Inflammatory macrophage treated with lipopolysaccharide for 4 hours (primary cell): ENCODE measurements around the gene EIF4G3.
"Not testable (repeated sequence)": the region's sequence is repeated elsewhere in the genome, so short reads cannot be mapped to it uniquely, and the experiment has no call there.

Experiments used
- DNase-seq: peaks from one replicate; pipeline ENCODE4 v3.0.0-alpha.2; 2020

EIF4G3 gene

DNA sequence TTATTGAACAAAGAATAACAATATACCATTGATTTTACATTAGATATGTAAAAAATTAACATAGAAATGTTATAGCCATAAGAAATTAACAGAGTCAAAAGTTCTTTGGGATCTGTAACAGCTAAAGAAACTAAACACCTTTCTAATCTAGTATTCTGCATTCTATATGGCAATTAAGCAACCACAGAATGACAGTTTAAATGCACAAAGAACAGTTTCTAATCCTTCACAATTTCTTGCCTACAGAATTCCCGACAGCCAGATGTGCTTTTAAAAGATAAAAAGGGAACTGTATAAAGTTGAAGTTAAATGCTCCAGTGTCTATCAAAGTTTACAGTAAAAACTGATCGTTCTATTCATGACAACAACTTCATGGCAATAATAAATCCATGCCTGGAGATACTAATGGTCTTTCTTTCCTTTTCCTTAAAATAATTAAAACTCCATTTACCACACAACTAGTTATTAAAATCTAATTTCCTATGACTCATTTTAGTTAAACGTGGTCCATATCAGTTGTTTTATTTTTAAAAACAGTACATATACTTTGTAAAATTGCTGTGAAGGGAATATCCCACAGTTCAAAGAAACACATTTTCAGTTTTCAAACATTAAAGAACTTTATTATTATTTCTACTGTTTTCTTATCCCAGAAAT is 110.2 kb downstream of the EIF4G3 start:
- no peak for DNase-seq

DNA sequence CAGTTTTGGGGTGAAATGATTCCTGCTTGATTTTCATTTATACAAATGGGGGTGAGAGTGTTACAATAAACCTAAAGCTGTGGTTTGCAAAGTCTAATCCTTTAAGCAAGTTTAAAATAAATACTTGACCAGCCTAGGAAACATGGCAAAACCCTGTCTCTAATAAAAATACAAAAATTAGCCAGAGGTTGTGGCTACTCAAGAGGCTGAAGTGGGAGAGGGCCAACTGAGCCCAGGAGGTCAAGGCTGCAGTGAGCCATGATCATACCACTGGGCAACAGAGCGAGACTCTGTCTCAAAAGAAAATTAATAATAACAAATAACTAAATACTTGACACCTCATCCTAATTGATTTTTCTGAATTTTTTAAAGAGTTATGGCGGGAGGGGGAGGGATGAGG is 110.8 kb downstream of the EIF4G3 start:
- no peak for DNase-seq

DNA sequence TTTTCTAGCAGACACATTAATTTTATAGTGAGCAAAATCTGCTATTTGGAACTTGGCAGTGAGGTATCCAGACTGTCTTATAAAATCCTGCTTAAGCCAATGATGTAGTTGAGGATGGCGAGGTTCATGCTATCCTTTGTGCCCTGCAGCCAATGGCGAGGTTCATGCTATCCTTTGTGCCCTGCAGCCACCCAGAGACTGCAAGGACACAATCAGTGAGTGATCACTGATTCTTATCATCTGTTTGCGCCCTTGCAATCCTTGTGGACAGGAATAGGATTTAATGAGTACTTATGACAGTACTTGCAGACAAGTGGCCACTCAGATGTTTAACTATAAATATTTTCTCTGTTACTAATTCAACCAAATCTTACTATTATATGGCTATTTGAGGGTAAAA is 112.6 kb downstream of the EIF4G3 start:
- no peak for DNase-seq

DNA sequence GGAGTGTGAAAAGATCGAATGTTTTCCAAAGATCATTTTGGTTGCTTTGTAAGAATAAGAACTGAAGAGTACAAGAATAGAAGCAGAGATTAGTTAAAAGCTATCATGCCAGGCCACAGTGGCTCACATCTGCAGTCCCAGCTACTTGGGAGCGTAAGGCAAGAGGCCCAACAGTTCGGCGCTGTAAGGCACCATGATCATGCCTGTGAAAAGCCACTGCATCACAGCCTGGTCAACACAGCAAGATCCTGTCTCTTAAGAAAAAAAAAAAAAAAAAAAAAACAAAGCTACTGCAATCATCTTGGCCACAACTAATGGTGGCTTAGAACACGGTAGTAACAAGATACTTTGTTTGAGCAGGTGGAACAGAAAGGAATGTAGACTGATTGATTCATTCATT is 116.2 kb downstream of the EIF4G3 start:
- no peak for DNase-seq

DNA sequence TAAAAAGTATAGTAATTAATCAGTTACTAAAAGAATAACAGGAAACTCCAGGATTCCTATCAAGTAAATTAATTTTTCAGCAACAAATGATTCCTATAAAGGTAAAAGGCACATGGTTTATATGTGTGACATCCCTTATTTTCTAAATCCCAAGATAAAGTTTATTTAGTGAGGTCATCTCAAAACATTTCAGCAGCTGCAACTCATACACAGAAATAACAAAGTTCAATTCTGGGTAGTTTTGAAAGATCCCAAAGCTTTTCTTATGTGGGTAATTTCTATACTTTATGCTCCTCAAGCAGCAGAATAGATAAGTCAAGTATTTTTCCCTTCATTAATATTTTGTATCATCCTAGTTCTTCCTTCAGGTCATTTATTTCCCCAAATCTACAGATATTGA is 117.7 kb downstream of the EIF4G3 start:
- no peak for DNase-seq

DNA sequence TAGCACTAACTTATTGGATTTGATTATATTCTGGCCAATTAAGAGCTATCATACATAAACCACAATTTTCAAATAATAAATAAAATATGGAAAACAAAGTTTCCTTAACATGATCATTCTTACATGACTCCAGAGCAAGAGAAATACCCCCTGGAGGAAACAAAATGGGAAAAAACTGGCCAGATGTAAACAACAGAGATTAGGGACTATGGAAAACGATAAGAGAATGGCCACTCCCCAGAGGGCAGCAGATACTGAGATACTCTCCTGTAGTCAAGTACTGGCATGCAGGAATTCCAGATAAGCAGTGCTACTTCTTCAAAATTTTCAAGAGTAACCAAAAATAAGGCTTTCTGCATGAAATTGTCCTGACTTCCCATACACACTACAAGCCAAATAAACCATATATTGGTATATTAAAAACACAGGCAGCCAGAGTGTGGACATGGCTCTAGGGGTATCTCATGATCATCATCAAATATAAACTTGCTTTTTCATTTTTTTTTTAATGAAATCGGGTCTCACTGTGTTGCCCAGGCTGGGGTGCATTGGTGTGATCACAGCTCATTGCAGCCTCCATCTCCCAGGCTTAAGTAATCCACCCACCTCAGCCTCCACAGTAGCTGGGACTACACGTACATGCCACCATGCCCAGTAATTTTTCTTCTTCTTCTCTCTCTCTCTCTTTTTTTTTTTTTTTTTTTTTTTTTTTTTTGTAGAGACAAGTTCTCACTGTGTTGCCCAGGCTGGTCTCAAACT is 118.5 kb downstream of the EIF4G3 start:
- no peak for DNase-seq

DNA sequence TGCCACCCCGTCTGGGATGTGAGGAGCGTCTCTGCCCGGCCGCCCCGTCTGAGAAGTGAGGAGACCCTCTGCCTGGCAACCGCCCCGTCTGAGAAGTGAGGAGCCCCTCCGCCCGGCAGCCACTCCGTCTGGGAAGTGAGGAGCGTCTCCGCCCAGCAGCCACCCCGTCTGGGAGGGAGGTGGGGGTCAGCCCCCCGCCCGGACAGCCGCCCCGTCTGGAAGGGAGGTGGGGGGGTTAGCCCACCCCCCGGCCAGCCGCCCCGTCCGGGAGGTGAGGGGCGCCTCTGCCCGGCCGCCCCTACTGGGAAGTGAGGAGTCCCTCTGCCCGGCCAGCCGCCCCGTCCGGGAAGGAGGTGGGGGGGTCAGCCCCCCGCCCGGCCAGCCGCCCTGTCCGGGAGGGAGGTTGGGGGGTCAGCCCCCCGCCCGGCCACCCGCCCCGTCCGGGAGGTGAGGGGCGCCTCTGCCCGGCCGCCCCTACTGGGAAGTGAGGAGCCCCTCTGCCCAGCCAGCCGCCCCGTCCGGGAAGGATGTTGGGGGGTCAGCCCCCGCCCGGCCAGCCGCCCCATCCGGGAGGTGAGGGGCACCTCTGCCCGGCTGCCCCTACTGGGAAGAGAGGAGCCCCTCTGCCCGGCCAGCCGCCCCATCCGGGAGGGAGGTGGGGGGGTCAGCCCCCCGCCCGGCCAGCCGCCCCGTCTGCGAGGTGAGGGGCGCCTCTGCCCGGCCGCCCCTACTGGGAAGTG is 123.3 kb downstream of the EIF4G3 start:
- not testable (repeated sequence) for DNase-seq

DNA sequence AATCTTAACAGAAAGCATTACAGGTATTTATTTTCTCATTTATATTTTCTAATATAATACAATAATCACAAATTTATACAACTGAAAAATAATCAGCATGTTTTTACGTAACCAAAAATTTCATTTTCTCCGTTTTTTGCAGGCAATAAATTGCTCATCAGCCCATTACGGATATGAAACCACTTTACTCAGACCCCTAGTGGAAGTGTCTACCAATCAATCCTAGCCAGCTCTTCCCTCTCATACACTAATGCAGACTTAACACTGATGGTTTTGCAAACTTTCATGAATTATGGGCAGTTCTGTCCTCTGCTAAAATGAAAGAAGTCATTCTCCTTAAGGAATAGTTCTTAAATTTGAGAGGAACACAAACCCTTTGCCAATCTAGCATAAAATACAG is 124.7 kb downstream of the EIF4G3 start:
- peak; percentile 45 for DNase-seq

DNA sequence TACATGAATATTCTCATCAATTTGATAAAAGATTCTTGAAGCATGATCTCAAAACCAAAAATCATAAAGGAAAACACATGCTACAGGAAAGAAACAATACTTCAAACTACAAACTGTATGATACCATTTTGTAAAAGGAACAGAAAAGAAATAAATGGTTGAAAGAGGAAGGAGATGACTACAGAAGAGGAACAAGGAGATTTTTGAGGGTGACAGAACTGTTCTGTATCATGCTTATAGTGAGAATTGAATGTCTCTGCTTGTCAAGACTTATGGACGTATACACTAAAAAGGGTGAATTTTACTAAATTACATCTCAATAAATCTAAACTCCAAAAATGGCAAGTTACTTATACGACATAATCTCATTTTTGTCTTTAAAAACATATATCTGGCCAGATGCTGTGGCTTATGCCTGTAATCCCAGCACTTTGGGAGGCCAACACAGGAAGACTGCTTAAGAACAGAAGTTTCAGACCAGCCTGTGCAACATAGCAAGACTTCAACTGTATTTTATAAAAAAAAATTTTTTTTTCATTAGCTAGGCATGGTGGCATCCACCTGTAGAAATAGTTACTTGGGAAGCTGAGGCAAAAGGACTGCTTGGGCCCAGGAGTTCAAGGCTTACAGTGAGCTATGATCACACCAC is 125.4 kb downstream of the EIF4G3 start:
- peak; percentile 44 for DNase-seq

DNA sequence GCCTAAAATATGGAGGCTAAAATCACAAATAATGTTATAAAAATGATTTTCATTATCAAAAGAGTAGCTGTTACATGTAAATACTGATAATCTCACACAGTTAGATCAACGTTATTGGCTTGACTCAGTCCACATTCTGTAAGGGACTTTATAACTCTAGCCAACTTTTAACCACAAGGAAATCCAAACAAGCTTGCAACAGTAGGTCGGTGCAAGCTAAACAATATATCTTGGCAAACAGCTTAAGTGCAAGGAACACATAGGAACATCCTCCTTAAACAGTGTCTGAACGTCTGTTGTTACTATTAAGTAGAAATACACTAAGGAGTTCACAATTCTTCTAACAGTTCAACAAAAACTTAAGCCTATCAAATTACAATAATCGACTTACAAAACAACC is 126.7 kb downstream of the EIF4G3 start:
- DNase-seq: no peak

DNA sequence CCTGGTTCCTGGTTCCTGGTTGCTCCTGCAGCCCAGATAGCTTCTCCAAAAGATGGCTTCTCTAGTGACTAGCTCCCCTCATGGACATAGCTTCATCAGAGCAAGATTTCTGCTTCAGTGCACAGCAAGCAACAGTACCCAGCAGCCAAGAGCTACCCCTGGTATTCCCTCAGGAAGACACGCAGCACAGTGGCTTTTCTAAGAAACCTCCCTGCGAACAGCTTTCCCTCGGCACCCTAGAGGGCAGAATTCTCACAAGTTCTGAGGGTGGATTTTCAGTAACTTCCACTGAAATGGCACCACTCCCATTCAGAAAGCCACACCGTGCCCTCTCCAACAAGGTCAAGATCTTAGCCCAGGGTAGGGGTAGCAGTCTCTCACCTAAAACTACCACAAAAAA is 128.2 kb downstream of the EIF4G3 start:
- DNase-seq: no peak

DNA sequence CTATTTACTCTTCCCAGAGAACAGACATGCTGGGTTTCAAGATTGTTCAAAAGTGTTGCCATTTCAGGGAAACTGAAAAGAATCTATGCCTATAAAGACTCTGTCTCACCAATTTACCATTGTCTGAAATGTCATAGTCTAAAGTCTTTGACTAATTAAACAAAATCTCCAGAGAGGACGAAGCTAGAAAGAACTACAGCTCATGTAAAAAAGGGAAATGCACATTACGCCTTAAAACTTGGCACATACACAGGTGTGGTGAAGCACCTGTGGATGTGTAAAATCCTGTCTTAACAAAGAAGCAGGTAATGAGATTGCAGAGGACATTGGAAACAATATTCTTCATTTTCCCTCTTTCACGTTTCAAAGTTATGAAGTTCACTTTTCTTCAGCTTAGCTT is 130.6 kb downstream of the EIF4G3 start:
- DNase-seq: no peak

DNA sequence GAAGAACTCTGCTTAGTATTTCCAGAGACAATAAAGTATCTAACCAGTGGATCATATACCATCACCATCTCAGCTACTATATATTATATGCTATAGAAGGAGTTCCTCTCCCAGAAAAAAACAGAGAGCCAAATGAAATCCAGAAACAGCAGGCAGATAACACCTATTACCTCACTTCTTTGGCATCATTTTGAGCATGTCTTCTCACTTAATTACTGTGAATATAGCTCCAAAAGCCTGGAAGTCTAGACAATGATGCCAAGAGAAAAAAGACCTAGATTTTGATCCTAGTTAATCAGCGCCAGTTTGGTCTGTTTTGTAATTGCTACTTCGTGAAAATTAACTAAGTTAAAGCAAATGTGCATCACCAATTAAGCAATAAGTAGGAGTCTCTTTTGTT is 131.3 kb downstream of the EIF4G3 start:
- no peak for DNase-seq

DNA sequence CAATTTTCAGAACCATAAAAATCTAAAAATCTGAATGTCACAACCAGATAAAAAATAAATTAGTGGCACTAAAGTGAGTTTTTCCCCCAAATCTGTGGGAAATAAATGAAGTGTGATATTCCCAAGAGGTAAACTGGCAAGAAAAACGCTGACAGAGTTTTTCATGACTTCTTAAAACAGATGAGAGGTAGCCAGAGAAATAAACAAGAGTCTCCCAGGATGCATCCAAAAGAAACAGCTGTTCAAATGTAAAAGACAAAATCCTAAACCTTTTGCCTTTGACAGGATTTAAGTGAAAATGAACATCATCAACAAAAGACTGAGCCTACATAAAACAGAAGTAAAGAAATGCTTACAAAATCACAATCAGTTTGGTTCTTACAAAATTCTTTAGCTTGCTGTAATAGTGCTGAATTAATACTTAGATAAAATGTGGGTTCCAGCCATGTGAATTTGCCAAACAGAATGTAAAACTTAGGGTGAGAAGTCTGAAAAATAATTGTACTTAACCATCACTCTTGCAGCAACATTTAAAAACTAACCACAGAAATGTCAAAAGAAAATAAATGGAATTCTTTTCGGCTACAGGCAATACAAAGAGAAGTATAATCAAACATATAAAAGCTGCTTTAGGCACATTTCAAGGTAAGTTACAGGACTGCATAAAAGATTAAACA is 133.6 kb downstream of the EIF4G3 start:
- peak; percentile 38 for DNase-seq

DNA sequence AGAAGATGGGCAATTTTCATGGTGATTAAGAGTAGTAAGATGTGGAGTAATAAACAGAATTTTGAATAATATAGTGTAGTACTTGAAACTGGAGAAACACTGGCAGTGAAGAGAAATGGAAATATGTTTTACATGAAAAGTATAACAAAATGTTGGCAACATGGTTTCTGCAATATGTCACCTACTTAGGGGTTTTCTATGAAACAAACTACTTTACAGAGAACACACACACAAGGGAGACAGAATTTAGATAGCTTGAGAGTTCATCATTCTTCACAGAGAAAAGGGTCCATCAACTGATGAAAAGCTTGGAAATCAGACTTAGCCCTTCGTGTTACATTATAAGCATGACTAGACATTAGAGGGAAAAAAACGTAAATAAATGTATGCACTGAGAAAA is 135.2 kb downstream of the EIF4G3 start:
- DNase-seq: no peak

DNA sequence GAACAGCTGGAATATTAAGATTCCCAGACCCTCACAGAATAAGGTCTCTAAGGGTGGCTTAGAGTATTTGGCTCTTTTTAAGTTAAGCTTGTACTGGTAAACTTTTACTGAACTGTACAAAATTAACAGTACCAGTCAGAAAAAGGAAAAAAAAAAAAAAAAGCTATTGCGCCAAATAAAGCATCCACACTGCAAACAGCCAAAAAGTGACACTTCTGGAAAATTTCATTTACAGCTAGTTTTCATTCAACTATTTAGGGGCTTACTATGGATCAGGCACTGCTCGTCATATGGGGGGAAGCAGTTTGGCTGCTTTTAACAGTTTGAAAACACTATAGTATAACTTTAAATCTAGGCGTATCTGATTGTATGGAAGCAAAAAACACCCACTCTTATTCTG is 139.6 kb downstream of the EIF4G3 start:
- no peak for DNase-seq

DNA sequence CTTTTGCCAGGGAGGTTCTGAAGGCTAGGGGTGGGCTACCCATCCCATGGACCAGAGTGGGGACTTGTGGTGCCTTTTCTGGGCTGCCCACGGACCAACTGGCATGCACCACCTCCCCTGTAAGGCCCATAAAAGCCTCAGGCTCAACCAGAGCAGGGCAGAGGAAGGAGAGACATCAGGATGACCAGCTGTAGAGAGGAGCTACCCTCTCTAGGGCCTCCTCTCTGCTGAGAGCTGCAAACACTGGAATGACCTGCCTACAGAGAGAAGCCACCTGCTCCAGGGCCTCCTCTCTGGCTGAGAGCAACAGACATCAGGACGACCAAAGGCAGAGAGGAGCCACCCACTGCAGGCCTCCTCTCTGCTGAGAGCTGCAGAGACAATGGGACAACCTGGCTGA is 140.9 kb downstream of the EIF4G3 start:
- DNase-seq: no peak

DNA sequence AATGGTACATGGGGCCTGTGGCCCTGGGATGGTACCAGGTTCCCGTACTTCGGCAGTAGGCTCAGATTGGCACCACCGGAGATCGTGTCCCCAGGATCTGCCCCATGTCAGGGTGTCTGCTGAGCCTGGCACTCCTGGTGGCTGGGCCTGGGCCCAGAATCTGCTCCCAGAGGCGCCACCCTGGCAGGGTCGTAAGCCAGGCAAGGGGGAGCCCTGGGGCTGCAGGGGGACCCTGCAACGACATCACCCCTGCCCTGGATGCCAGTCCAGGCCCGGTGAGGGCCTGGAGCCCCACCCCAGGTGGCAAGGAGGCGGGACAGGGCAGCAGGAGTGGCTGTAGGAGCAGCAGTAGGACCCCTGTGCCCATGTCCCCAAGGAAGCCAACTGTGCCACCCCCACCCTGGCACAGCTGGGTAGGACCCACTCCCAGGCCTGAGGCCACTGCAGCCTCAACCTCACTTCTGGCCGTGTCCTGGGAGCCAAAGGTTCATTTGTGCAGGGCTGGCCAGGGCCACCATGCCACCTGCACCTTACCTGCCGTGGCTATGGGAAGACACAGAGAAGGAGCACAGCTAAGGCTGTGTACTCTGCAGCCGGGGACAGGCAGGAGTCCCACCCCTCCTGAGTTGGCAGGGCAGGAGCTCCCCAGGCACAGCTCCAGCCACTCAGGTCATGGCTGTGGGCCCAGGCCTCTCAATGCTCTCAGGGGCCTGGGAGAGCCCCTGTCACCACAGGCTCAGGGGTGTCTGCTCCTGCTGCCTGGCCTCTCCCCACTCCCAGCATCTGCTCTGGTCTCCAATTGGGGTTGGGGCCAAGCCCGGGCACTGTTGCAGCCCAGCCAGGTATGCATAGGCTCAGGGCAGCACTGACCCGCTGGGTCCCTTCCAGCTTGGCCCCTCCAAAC is 141.7 kb downstream of the EIF4G3 start:
- no peak for DNase-seq

DNA sequence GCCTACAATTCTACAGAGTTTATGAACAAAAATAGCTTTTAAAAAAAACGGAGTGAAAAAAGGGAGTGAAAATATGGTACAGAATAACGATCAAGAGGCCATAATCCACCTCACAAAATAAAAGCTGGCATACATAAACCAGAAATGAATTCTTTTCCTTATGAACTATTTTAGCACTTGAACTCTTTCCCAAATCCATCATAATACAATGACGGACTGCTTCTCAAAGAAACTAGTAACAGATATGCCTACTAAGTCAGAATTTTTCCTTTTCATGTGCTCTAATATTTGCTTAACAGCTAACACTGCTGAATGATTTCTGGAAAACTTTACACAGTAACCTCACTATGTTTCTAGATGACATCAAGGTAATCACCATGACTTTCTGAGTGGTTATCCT is 144.0 kb downstream of the EIF4G3 start:
- no peak for DNase-seq

DNA sequence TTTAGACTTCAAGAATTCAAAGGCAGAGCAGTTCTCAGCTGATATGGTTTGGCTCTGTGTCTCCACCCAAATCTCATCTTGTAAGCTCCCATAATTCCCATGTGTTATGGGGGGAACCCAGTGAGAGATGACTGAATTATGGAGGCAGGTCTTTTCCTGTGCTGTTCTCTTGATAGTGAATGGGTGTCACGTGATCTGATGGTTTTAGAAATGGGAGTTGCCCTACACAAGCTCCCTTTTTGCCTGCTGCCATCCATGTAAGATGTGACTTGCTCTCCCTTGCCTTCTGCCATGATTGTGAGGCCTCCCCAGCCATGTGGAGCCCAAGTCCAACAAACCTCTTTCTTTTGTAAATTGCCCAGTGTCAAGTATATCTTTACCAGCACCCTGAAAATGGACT is 146.5 kb downstream of the EIF4G3 start:
- DNase-seq: no peak

DNA sequence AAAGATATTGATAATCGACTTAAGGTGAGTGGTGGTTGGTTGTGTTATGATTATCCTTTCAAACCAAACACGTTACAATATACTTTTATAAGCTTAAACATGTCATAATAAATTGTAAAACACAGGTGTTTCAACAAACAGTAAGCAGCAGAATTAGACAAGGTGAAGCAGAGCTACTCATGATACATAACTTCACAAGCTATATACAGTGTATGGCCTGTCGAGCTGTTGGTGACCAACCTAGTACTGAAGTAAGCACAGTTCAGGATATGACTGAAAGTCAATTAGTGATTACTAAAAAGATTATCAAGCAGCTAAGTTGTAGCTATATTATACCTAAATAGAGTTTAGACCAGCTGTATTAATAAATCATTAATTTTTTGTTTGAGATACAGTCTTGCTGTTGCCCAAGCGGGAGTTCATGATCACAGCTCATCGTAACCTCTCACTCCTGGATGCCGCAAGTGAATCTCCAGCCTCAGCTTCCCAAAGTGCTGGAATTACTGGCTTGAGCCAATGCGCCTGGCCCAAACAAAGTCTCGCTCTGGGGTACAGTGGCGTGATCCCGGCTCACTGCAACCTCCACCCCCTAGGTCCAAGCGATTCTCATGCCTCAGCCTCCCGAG is 148.1 kb downstream of the EIF4G3 start:
- DNase-seq: no peak
